Thoracic aorta (tissue), 2 donors: ENCODE measurements around the gene LYPD6. TPM values are rescaled to one million over a fixed set of nuclear protein-coding genes. Genes with fewer than 3 reads are reported as not detected.

Source experiments
- ATAC-seq: fragments of 150-250 bp; one replicate; pipeline ENCODE4 v1.8.0; 2017; ENCODE audit warnings: low read depth; ENCODE audit not compliant: insufficient number of reproducible peaks, low FRiP score
- DNase-seq: peaks from one replicate; pipeline ENCODE4 v3.0.0-alpha.2; 2020; ENCODE audit warnings: low spot score
- H3K27ac ChIP-seq, 2 donors: fragments of 200-600 bp; sonication (generic); 1 replicate in 1 of 2; 2 replicates in 1 of 2; pipeline ENCODE4 v1.5.1; 2016; ENCODE audit warnings: mild to moderate bottlenecking in 2 of 2, moderate library complexity in 2 of 2
- H3K27me3 ChIP-seq: fragments of 200-600 bp; sonication (generic); replicated peaks from 2 replicates; pipeline ENCODE4 v1.6.0; 2016; ENCODE audit warnings: mild to moderate bottlenecking; ENCODE audit not compliant: insufficient read depth
- H3K36me3 ChIP-seq: fragments of 200-600 bp; sonication (generic); one replicate; pipeline ENCODE4 v1.5.1; 2016
- H3K4me1 ChIP-seq, 2 donors: fragments of 200-600 bp; sonication (generic); 1 replicate in 1 of 2; 2 replicates in 1 of 2; pipeline versions ENCODE4 v1.5.1 to v1.6.0; 2016; ENCODE audit warnings: low read depth in 2 of 2, mild to moderate bottlenecking in 1 of 2; ENCODE audit not compliant: control insufficient read depth in 1 of 2
- H3K4me3 ChIP-seq: fragments of 200-600 bp; sonication (generic); 2 replicates; pipeline ENCODE4 v1.5.1; 2016; ENCODE audit warnings: mild to moderate bottlenecking
- H3K9me3 ChIP-seq: fragments of 200-600 bp; sonication (generic); 2 replicates; pipeline ENCODE4 v1.5.1; 2016
- total RNA-seq, 2 donors: library from RNA; depleted of rRNA; stranded (reverse); fragments of >200 nt; gene quantifications; one replicate each; pipeline versions ENCODE4 v1.1.0 to v1.2.3, GENCODE V29; 2016
- TF ChIP-seq, protein P1 (sequence below): fragments of 200-600 bp; sonication (generic); IDR thresholded peaks from one replicate; pipeline ENCODE4 v1.5.1; 2019; ENCODE audit warnings: antibody characterized with exemption

Gene LYPD6
- total RNA-seq, 2 donors from 2014 or later, result 0.27 to 0.28 TPM

GRCh38 chr2:149422337-149422990, 92.1 kb downstream of the LYPD6 start:
- Histone ChIP-seq H3K36me3 (no peaks in the 10 kb centered on the region), H3K27ac (no peak overlapping the region), H3K9me3 (no peaks in the 10 kb centered on the region), H3K27me3 (no peaks in the 10 kb centered on the region), H3K4me3 (no peak overlapping the region), H3K4me1 (no peaks in the 10 kb centered on the region)
- no peak for DNase-seq
- TF ChIP-seq, protein P1, sequence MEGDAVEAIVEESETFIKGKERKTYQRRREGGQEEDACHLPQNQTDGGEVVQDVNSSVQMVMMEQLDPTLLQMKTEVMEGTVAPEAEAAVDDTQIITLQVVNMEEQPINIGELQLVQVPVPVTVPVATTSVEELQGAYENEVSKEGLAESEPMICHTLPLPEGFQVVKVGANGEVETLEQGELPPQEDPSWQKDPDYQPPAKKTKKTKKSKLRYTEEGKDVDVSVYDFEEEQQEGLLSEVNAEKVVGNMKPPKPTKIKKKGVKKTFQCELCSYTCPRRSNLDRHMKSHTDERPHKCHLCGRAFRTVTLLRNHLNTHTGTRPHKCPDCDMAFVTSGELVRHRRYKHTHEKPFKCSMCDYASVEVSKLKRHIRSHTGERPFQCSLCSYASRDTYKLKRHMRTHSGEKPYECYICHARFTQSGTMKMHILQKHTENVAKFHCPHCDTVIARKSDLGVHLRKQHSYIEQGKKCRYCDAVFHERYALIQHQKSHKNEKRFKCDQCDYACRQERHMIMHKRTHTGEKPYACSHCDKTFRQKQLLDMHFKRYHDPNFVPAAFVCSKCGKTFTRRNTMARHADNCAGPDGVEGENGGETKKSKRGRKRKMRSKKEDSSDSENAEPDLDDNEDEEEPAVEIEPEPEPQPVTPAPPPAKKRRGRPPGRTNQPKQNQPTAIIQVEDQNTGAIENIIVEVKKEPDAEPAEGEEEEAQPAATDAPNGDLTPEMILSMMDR, result no peak
- ATAC-seq, result no peak

DNA sequence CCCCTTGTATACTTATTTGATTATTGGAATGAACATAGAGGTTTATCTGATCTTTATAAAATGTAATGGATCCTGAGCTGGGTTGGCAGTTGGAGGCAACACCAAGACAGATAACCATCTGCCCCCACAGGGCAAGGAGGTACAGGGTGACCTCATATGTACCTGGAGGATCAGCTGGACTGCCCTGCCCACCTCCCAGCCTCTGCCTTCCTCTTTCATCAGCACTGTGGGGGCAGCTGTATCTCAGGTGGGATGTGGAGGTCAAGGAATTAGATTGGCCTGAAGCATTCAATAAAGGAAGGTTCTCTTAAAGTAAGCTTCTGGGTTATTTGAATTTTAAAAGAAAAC, 92.6 kb downstream of the LYPD6 start:
- Histone ChIP-seq H3K27me3 (no peaks in the 10 kb centered on the region), H3K4me1 (no peaks in the 10 kb centered on the region), H3K36me3 (no peaks in the 10 kb centered on the region), H3K9me3 (no peaks in the 10 kb centered on the region), H3K4me3 (no peak overlapping the region), H3K27ac (no peak overlapping the region)
- DNase-seq (no peak), ATAC-seq (no peak)
- TF ChIP-seq, protein P1, result no peak

GRCh38 chr2:149423630-149424029, 93.2 kb downstream of the LYPD6 start:
- no peak overlapping the region for H3K27ac ChIP-seq
- ATAC-seq (no peak), DNase-seq (no peak)
- no peaks in the 10 kb centered on the region for H3K36me3 ChIP-seq
- TF ChIP-seq, protein P1, result no peak
- H3K4me3 ChIP-seq, result no peak overlapping the region
- H3K4me1 ChIP-seq, result no peaks in the 10 kb centered on the region
- H3K27me3 ChIP-seq, result no peaks in the 10 kb centered on the region
- H3K9me3 ChIP-seq, result no peaks in the 10 kb centered on the region

DNA sequence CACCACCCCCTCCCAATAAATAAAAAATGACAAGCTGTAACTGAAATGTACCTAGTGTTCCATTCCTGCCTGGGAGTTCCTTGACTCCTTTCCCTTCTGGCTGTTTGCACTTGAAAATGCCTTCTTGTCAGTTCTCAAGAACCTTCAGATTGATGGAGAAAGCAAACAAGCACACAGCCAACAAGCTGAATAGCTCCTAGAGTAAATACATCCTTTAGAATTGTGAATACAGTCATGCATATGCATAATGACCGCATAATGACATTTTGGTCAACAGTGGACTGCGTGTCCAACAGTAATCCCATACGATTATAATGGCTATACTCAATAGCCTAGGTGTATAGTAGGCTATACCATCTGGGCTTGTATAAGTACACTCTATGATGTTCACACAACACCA, 97.0 kb downstream of the LYPD6 start:
- H3K27me3 ChIP-seq, result no peaks in the 10 kb centered on the region
- H3K27ac ChIP-seq, result no peak overlapping the region
- ATAC-seq (no peak), DNase-seq (no peak)
- TF ChIP-seq, protein P1, result no peak
- H3K9me3 ChIP-seq, result no peaks in the 10 kb centered on the region
- no peaks in the 10 kb centered on the region for H3K36me3 ChIP-seq
- H3K4me3 ChIP-seq, result no peak overlapping the region
- H3K4me1 ChIP-seq, result no peaks in the 10 kb centered on the region

GRCh38 chr2:149428783-149429182, 98.4 kb downstream of the LYPD6 start:
- H3K27me3 ChIP-seq, result no peaks in the 10 kb centered on the region
- H3K4me3 ChIP-seq, result no peak overlapping the region
- no peak for DNase-seq
- no peaks in the 10 kb centered on the region for H3K9me3 ChIP-seq
- H3K4me1 ChIP-seq, result no peaks in the 10 kb centered on the region
- no peaks in the 10 kb centered on the region for H3K36me3 ChIP-seq
- TF ChIP-seq, protein P1, result no peak
- H3K27ac ChIP-seq, result no peak overlapping the region
- ATAC-seq, result no peak
